ENCODE results near the gene CCDC110. TPM values are rescaled to one million over a fixed set of nuclear protein-coding genes. Genes with fewer than 3 reads are reported as not detected.

CCDC110 gene
- total and polyA plus RNA-seq, 2 of the 13 experiments (the other 11 are each of a cell fraction or from before 2014, with no cell fraction given), result not detected

DNA sequence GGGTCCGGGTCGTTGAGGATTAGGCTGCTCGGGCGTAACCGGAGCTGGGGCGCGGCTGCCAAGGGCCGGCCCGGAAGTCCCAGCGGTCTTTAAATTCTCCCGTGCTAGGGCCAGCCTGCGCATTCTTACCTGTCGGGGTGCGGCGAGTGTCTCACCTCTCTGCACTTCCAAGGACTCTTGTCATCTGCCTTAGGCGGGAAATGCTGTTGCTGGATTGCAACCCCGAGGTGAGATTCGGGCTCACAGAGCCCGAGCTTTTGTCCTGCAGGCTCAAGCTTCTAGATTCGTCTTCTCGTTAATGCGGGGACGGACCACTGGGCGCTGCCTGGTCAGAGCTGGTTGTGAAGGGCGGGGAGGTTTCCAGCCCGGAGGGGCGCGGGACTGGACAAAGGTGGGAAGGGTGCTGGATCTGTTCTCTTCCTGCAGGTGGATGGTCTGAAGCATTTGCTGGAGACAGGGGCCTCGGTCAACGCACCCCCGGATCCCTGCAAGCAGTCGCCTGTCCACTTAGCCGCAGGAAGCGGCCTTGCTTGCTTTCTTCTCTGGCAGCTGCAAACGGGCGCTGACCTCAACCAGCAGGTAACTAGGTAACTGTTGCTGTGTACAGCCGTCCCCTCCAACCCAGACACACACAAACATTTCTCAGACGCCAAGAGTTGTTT, 74.7 kb downstream of the CCDC110 start, which contains the start of gene ANKRD37 (continued):
- TF ChIP-seq, protein P1, sequence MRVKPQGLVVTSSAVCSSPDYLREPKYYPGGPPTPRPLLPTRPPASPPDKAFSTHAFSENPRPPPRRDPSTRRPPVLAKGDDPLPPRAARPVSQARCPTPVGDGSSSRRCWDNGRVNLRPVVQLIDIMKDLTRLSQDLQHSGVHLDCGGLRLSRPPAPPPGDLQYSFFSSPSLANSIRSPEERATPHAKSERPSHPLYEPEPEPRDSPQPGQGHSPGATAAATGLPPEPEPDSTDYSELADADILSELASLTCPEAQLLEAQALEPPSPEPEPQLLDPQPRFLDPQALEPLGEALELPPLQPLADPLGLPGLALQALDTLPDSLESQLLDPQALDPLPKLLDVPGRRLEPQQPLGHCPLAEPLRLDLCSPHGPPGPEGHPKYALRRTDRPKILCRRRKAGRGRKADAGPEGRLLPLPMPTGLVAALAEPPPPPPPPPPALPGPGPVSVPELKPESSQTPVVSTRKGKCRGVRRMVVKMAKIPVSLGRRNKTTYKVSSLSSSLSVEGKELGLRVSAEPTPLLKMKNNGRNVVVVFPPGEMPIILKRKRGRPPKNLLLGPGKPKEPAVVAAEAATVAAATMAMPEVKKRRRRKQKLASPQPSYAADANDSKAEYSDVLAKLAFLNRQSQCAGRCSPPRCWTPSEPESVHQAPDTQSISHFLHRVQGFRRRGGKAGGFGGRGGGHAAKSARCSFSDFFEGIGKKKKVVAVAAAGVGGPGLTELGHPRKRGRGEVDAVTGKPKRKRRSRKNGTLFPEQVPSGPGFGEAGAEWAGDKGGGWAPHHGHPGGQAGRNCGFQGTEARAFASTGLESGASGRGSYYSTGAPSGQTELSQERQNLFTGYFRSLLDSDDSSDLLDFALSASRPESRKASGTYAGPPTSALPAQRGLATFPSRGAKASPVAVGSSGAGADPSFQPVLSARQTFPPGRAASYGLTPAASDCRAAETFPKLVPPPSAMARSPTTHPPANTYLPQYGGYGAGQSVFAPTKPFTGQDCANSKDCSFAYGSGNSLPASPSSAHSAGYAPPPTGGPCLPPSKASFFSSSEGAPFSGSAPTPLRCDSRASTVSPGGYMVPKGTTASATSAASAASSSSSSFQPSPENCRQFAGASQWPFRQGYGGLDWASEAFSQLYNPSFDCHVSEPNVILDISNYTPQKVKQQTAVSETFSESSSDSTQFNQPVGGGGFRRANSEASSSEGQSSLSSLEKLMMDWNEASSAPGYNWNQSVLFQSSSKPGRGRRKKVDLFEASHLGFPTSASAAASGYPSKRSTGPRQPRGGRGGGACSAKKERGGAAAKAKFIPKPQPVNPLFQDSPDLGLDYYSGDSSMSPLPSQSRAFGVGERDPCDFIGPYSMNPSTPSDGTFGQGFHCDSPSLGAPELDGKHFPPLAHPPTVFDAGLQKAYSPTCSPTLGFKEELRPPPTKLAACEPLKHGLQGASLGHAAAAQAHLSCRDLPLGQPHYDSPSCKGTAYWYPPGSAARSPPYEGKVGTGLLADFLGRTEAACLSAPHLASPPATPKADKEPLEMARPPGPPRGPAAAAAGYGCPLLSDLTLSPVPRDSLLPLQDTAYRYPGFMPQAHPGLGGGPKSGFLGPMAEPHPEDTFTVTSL (CRISPR knock-in tag; IDR thresholded peaks at IDR 0.05; ENCODE audit: borderline replicate concordance), result peak; percentile 56; the same call in 1 of the 2 replicates
- TF ChIP-seq ZNF773 (CRISPR knock-in tag; IDR thresholded peaks at IDR 0.05; ENCODE audit: borderline replicate concordance), result no peak; the same call in 1 of the 2 replicates
- TF ChIP-seq, protein P2, sequence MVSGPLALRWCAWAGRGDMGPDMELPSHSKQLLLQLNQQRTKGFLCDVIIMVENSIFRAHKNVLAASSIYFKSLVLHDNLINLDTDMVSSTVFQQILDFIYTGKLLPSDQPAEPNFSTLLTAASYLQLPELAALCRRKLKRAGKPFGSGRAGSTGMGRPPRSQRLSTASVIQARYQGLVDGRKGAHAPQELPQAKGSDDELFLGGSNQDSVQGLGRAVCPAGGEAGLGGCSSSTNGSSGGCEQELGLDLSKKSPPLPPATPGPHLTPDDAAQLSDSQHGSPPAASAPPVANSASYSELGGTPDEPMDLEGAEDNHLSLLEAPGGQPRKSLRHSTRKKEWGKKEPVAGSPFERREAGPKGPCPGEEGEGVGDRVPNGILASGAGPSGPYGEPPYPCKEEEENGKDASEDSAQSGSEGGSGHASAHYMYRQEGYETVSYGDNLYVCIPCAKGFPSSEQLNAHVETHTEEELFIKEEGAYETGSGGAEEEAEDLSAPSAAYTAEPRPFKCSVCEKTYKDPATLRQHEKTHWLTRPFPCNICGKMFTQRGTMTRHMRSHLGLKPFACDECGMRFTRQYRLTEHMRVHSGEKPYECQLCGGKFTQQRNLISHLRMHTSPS (CRISPR knock-in tag; IDR thresholded peaks at IDR 0.05; ENCODE audit: low read depth), result 0 out of 2 replicates have a peak, but pooled peaks have one; percentile 14
- no peak for TF ChIP-seq ATAD3A (CRISPR knock-in tag; IDR thresholded peaks at IDR 0.05)
- TF ChIP-seq ZSCAN12 (CRISPR knock-in tag; IDR thresholded peaks at IDR 0.05), result peak; percentile 63; the same call in 1 of the 2 replicates
- peak; percentile 76; the same call in 1 of the 2 replicates for TF ChIP-seq GATA4 (IDR thresholded peaks at IDR 0.05; ENCODE audit: borderline replicate concordance, low read depth)
- peak; percentile 60; the same call in 1 of the 2 replicates for TF ChIP-seq CAMTA2 (CRISPR knock-in tag; IDR thresholded peaks at IDR 0.05; ENCODE audit: borderline replicate concordance)
- TF ChIP-seq DNMT1 (CRISPR knock-in tag; IDR thresholded peaks at IDR 0.05), result no peak
- TF ChIP-seq HCFC1 (IDR thresholded peaks at IDR 0.05; ENCODE audit: low read depth, low read length), result no peak
- peak; percentile 88; the same call in 1 of the 2 replicates for TF ChIP-seq ZNF557 (CRISPR knock-in tag; IDR thresholded peaks at IDR 0.05)
- TF ChIP-seq, protein P3, sequence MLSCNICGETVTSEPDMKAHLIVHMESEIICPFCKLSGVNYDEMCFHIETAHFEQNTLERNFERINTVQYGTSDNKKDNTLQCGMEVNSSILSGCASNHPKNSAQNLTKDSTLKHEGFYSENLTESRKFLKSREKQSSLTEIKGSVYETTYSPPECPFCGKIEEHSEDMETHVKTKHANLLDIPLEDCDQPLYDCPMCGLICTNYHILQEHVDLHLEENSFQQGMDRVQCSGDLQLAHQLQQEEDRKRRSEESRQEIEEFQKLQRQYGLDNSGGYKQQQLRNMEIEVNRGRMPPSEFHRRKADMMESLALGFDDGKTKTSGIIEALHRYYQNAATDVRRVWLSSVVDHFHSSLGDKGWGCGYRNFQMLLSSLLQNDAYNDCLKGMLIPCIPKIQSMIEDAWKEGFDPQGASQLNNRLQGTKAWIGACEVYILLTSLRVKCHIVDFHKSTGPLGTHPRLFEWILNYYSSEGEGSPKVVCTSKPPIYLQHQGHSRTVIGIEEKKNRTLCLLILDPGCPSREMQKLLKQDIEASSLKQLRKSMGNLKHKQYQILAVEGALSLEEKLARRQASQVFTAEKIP (CRISPR knock-in tag; IDR thresholded peaks at IDR 0.05; ENCODE audit: borderline replicate concordance), result no peak
- no peak for TF ChIP-seq ZNF841 (CRISPR knock-in tag; IDR thresholded peaks at IDR 0.05; ENCODE audit: borderline replicate concordance)
- TF ChIP-seq, protein P4, sequence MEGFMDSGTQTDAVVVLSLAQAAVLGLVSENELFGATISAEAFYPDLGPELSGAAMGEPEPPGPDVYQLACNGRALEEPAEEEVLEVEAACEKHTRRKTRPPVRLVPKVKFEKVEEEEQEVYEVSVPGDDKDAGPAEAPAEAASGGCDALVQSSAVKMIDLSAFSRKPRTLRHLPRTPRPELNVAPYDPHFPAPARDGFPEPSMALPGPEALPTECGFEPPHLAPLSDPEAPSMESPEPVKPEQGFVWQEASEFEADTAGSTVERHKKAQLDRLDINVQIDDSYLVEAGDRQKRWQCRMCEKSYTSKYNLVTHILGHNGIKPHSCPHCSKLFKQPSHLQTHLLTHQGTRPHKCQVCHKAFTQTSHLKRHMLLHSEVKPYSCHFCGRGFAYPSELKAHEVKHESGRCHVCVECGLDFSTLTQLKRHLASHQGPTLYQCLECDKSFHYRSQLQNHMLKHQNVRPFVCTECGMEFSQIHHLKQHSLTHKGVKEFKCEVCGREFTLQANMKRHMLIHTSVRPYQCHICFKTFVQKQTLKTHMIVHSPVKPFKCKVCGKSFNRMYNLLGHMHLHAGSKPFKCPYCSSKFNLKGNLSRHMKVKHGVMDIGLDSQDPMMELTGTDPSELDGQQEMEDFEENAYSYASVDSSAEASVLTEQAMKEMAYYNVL (CRISPR knock-in tag; IDR thresholded peaks at IDR 0.05; ENCODE audit: borderline replicate concordance), result no peak
